Keratinocyte (primary cell): ENCODE measurements around the gene MRPL41. TPM values are rescaled to one million over a fixed set of nuclear protein-coding genes. Genes with fewer than 3 reads are reported as not detected.

Experiments used
- DNase-seq: peaks from one replicate; pipeline ENCODE4 v3.0.0-alpha.2; 2011; ENCODE audit warnings: low read depth, missing footprints, low spot score
- FAIRE-seq: peaks from 2 replicates; lab custom pipeline; 2011; peaks lifted over from hg19 to GRCh38; lab: Jason Lieb, UNC
- H2AFZ ChIP-seq: 2 replicates; pipeline ENCODE4 v1.6.0; 2012; ENCODE audit warnings: low read length, control low read depth, inconsistent platforms; ENCODE audit not compliant: control insufficient read depth
- H3K27ac ChIP-seq: 2 replicates; pipeline ENCODE4 v1.5.1; 2011; ENCODE audit warnings: low read length; ENCODE audit not compliant: control insufficient read depth, insufficient read depth
- H3K27me3 ChIP-seq: 3 replicates; pipeline ENCODE4 v1.6.0; 2011; ENCODE audit warnings: low read length; ENCODE audit not compliant: control insufficient read depth, insufficient read depth; ENCODE audit errors: extremely low read depth
- H3K36me3 ChIP-seq, 2 experiments: 2 replicates in 1 of 2; 3 replicates in 1 of 2; pipeline ENCODE4 v1.5.1; 2011; ENCODE audit warnings: low read length in 2 of 2, mild to moderate bottlenecking in 1 of 2; ENCODE audit not compliant: control insufficient read depth in 2 of 2, insufficient read depth in 2 of 2; ENCODE audit errors: extremely low read depth in 1 of 2
- H3K4me1 ChIP-seq: 3 replicates; pipeline ENCODE4 v1.5.1; 2011; ENCODE audit warnings: low read length; ENCODE audit not compliant: control insufficient read depth, insufficient read depth; ENCODE audit errors: extremely low read depth
- H3K4me2 ChIP-seq: 3 replicates; pipeline ENCODE4 v1.6.0; 2011; ENCODE audit warnings: low read depth, low read length; ENCODE audit not compliant: control insufficient read depth, insufficient read depth; ENCODE audit errors: extremely low read depth
- H3K4me3 ChIP-seq, 3 experiments: fragments of 200-600 bp in 1 of 3; sonication (generic) in 1 of 3; 2 replicates in 2 of 3; 3 replicates in 1 of 3; pipeline ENCODE4 v1.5.1; 2011 to 2016; ENCODE audit warnings: low read length in 3 of 3, mild to moderate bottlenecking in 3 of 3, control low read depth in 2 of 3, inconsistent platforms in 1 of 3, low read depth in 1 of 3, mixed read lengths in 1 of 3, mixed run types in 1 of 3, moderate library complexity in 1 of 3; ENCODE audit not compliant: control insufficient read depth in 2 of 3, insufficient read depth in 2 of 3; ENCODE audit errors: extremely low read depth in 1 of 3
- H3K79me2 ChIP-seq: 2 replicates; pipeline ENCODE4 v1.6.0; 2012; ENCODE audit warnings: low read length; ENCODE audit not compliant: control insufficient read depth, insufficient read depth
- H3K9ac ChIP-seq: 3 replicates; pipeline ENCODE4 v1.6.0; 2011; ENCODE audit warnings: low read length; ENCODE audit not compliant: control insufficient read depth, insufficient read depth; ENCODE audit errors: extremely low read depth
- H3K9me1 ChIP-seq: 3 replicates; pipeline ENCODE4 v1.6.0; 2011; ENCODE audit warnings: low read length; ENCODE audit not compliant: control insufficient read depth, insufficient read depth; ENCODE audit errors: extremely low read depth
- H3K9me3 ChIP-seq: 2 replicates; pipeline ENCODE4 v1.5.1; 2012; ENCODE audit warnings: low read depth, low read length; ENCODE audit not compliant: control insufficient read depth
- H4K20me1 ChIP-seq: 3 replicates; pipeline ENCODE4 v1.6.0; 2011; ENCODE audit warnings: low read length; ENCODE audit not compliant: control insufficient read depth, insufficient read depth; ENCODE audit errors: extremely low read depth
- CTCF ChIP-seq, 3 experiments: IDR thresholded peaks in 1 of 3; conservative IDR thresholded peaks in 1 of 3; optimal IDR thresholded peaks in 1 of 3; 2 replicates in 2 of 3; 3 replicates in 1 of 3; pipeline versions ENCODE3 to v1.5.1; 2011; ENCODE audit warnings: low read length in 3 of 3, mild to moderate bottlenecking in 3 of 3, moderate library complexity in 2 of 3, control low read depth in 1 of 3, inconsistent platforms in 1 of 3; ENCODE audit not compliant: insufficient read depth in 2 of 3; ENCODE audit errors: extremely low read depth in 1 of 3
- EZH2 ChIP-seq: IDR thresholded peaks from one replicate; pipeline ENCODE4 v1.6.1; 2012; ENCODE audit warnings: inconsistent platforms, mild to moderate bottlenecking, low read length, moderate library complexity
- dilution Hi-C: fragments of 300-500 bp; cut with MboI; formaldehyde crosslinking; loops from one replicate; pipeline ENCODE4 v1.7.0; 2020; ENCODE audit warnings: low sequenced_read_pairs; ENCODE audit not compliant: extremely low pct_ligation_motif_present
- polyA plus RNA-seq, 5 experiments: library from polyadenylated mRNA; depleted of rRNA in 3 of 5; stranded (reverse) in 3 of 5; stranded (forward) in 1 of 5; unstranded in 1 of 5; fragments of >200 nt; gene quantifications; 1 replicate in 1 of 5; 2 replicates in 3 of 5; 3 replicates in 1 of 5; pipeline versions ENCODE4 v1.2.1 to v1.2.3, GENCODE V29; 2011 to 2012; ENCODE audit warnings: missing spikeins in 2 of 5, low read depth in 1 of 5, low replicate concordance in 1 of 5

Gene MRPL41
- polyA plus RNA-seq, 1 donor (not counting 4 experiments of a cell fraction or from before 2014, with no cell fraction given) = 18.1 TPM

GRCh38 chr9:137569609-137570203 lies 18.0 kb downstream of the MRPL41 start:
- no peak for DNase-seq
- no peaks in the 10 kb centered on the region for H3K27me3 ChIP-seq
- H3K4me1 ChIP-seq = no peaks in the 10 kb centered on the region
- dilution Hi-C loops = no loop called here
- TF ChIP-seq CTCF (optimal IDR thresholded peaks at IDR 0.05 in 1 of 3, IDR thresholded peaks at IDR 0.05 in 1 of 3, conservative IDR thresholded peaks at IDR 0.05 in 1 of 3; ENCODE audit: extremely low read depth in 1 of 3, insufficient read depth in 2 of 3, low read length in 3 of 3) = no peak
- TF ChIP-seq EZH2 = no peak
- H3K36me3 ChIP-seq = peaks cover 25 to 35% of the 10 kb centered on the region in 2 experiments
- no peak overlapping the region for H3K9ac ChIP-seq
- no peak overlapping the region for H3K4me2 ChIP-seq
- peaks cover 22% of the 10 kb centered on the region for H3K79me2 ChIP-seq
- H3K9me3 ChIP-seq = no peaks in the 10 kb centered on the region
- FAIRE-seq = no peak
- H4K20me1 ChIP-seq = peaks cover 3% of the 10 kb centered on the region
- H3K4me3 ChIP-seq = no peak overlapping the region
- H3K9me1 ChIP-seq = no peaks in the 10 kb centered on the region
- no peak overlapping the region for H3K27ac ChIP-seq
- H2AFZ ChIP-seq = no peak overlapping the region

DNA sequence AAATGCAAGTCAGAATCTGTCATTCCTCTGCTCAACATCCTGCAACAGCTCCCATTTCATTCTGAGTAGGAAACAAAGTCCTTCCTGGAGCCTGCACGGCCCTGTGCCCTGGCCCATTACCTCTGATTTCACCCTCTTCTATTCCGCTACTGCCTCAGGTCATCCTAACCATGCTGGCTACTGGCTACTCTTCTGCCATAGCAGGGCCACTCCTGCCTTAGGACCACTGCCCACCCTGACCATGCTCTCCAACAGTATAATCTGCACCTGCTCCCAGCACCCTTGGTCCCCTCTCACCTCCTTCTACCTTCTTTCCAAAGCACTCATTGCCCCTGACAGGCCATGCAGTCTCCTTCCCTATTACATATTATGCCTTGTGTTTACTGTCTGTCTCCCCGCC lies 18.9 kb downstream of the MRPL41 start:
- no peak for FAIRE-seq
- H3K36me3 ChIP-seq = peaks cover 26 to 34% of the 10 kb centered on the region in 2 experiments

More for the DNA sequence above, 18.9 kb downstream of the MRPL41 start:
- Histone ChIP-seq H3K9ac (no peak overlapping the region), H3K4me3 (no peak overlapping the region), H4K20me1 (peaks cover 3% of the 10 kb centered on the region), H3K27ac (no peak overlapping the region), H3K9me1 (no peaks in the 10 kb centered on the region), H3K27me3 (no peaks in the 10 kb centered on the region), H3K4me2 (no peak overlapping the region), H3K79me2 (peaks cover 24% of the 10 kb centered on the region), H2AFZ (no peak overlapping the region), H3K9me3 (no peaks in the 10 kb centered on the region), H3K4me1 (peaks cover 1% of the 10 kb centered on the region)
- dilution Hi-C loops = no loop called here
- TF ChIP-seq CTCF (optimal IDR thresholded peaks at IDR 0.05 in 1 of 3, IDR thresholded peaks at IDR 0.05 in 1 of 3, conservative IDR thresholded peaks at IDR 0.05 in 1 of 3; ENCODE audit: extremely low read depth in 1 of 3, insufficient read depth in 2 of 3, low read length in 3 of 3) (no peak), EZH2 (no peak)
- DNase-seq = no peak
